Neural cell (in vitro differentiated cells): ENCODE data around the gene CD58. TPM values are rescaled to one million over a fixed set of nuclear protein-coding genes. Genes with fewer than 3 reads are reported as not detected.

Experiments used
- H2AFZ ChIP-seq: fragments of 200-600, 300-800 bp; sonication (generic), shearing (Covaris generic); 2 replicates; pipeline ENCODE4 v1.6.0; 2014; ENCODE audit warnings: low read depth, mild to moderate bottlenecking, antibody characterized with exemption, low read length, moderate library complexity
- H3F3A ChIP-seq: fragments of 200-600 bp; shearing (Covaris generic); 2 replicates; pipeline ENCODE4 v1.6.1; 2016; ENCODE audit warnings: mild to moderate bottlenecking, moderate library complexity, mixed read lengths, antibody characterized with exemption, low read length; ENCODE audit not compliant: insufficient read depth, poor library complexity, severe bottlenecking
- H3K27ac ChIP-seq: fragments of 200-600, 300-800 bp; sonication (generic), shearing (Covaris generic); 2 replicates; pipeline ENCODE4 v1.5.1; 2014; ENCODE audit warnings: mild to moderate bottlenecking, low read length, moderate library complexity
- H3K27me3 ChIP-seq: fragments of 300-800, 200-600 bp; sonication (generic), shearing (Covaris generic); 2 replicates; pipeline ENCODE4 v1.6.0; 2014; ENCODE audit warnings: mild to moderate bottlenecking, low read depth, low read length, moderate library complexity; ENCODE audit not compliant: insufficient read depth
- H3K36me3 ChIP-seq: fragments of 300-800, 200-600 bp; sonication (generic), shearing (Covaris generic); 2 replicates; pipeline ENCODE4 v1.5.1; 2014; ENCODE audit warnings: mild to moderate bottlenecking, antibody characterized with exemption, low read length, moderate library complexity; ENCODE audit not compliant: insufficient read depth
- H3K4me2 ChIP-seq: fragments of 300-800, 200-600 bp; sonication (generic), shearing (Covaris generic); 2 replicates; pipeline ENCODE4 v1.6.0; 2014; ENCODE audit warnings: mild to moderate bottlenecking, low read length
- H3K4me3 ChIP-seq: fragments of 300-800, 200-600 bp; sonication (generic), shearing (Covaris generic); 2 replicates; pipeline ENCODE4 v1.5.1; 2014; ENCODE audit warnings: mild to moderate bottlenecking, low read length, moderate library complexity
- H3K79me2 ChIP-seq: fragments of 200-600 bp; shearing (Covaris generic); replicated peaks from 2 replicates; pipeline ENCODE4 v1.6.0; 2014; ENCODE audit warnings: mild to moderate bottlenecking, low read length, moderate library complexity; ENCODE audit not compliant: insufficient read depth
- H3K9ac ChIP-seq: fragments of 300-800, 200-600 bp; sonication (generic), shearing (Covaris generic); 2 replicates; pipeline ENCODE4 v1.6.1; 2016; ENCODE audit warnings: mild to moderate bottlenecking, low read length, mixed read lengths
- H3K9me2 ChIP-seq: fragments of 200-600 bp; shearing (Covaris generic); 2 replicates; pipeline ENCODE4 v1.6.1; 2016; ENCODE audit warnings: mild to moderate bottlenecking, low read length, mixed read lengths; ENCODE audit not compliant: insufficient read depth
- H3K9me3 ChIP-seq: fragments of 200-600, 300-800 bp; sonication (generic), shearing (Covaris generic); 2 replicates; pipeline ENCODE4 v1.6.1; 2016; ENCODE audit warnings: mild to moderate bottlenecking, mixed run types, low read length, moderate library complexity, mixed read lengths
- H4K20me1 ChIP-seq: fragments of 200-600 bp; shearing (Covaris generic); 2 replicates; pipeline ENCODE4 v1.6.1; 2016; ENCODE audit warnings: mild to moderate bottlenecking, mixed run types; ENCODE audit not compliant: insufficient read depth
- EP300 ChIP-seq: fragments of 450-650 bp; conservative IDR thresholded peaks from 2 replicates; pipeline ENCODE4 v1.6.1; 2014; ENCODE audit warnings: antibody characterized with exemption, mild to moderate bottlenecking, moderate library complexity; ENCODE audit not compliant: poor library complexity, severe bottlenecking
- EZH2 ChIP-seq: fragments of 200-600, 300-800 bp; shearing (Covaris generic), sonication (generic); IDR thresholded peaks from 2 replicates; pipeline ENCODE4 v1.6.1; 2014; ENCODE audit warnings: antibody characterized with exemption, low read length, borderline replicate concordance, mild to moderate bottlenecking; ENCODE audit not compliant: insufficient read depth, poor library complexity, severe bottlenecking
- MXI1 ChIP-seq: fragments of 450-650 bp; conservative IDR thresholded peaks from 2 replicates; pipeline ENCODE4 v1.6.1; 2014; ENCODE audit warnings: antibody characterized with exemption, mild to moderate bottlenecking; ENCODE audit not compliant: poor library complexity, severe bottlenecking
- POLR2AphosphoS5 ChIP-seq: IDR thresholded peaks from 2 replicates; pipeline ENCODE4 v1.6.1; 2012
- RAD21 ChIP-seq: fragments of 450-650 bp; conservative IDR thresholded peaks from 2 replicates; pipeline ENCODE4 v1.6.1; 2014; ENCODE audit warnings: antibody characterized with exemption, mild to moderate bottlenecking, moderate library complexity
- SMC3 ChIP-seq: fragments of 450-650 bp; conservative IDR thresholded peaks from 2 replicates; pipeline ENCODE4 v1.6.1; 2014; ENCODE audit warnings: antibody characterized with exemption, mild to moderate bottlenecking, moderate library complexity; ENCODE audit not compliant: poor library complexity
- polyA plus RNA-seq: library from polyadenylated mRNA; depleted of rRNA; stranded (reverse); fragments of >200 nt; gene quantifications from 2 replicates; pipeline ENCODE4 v1.2.3, GENCODE V29; 2014
- TF ChIP-seq, protein P1 (sequence below): fragments of 450-650 bp; IDR thresholded peaks from 2 replicates; pipeline ENCODE4 v1.5.1; 2014; ENCODE audit warnings: antibody characterized with exemption, mild to moderate bottlenecking, moderate library complexity; ENCODE audit not compliant: poor library complexity, severe bottlenecking
- TF ChIP-seq, protein P2 (sequence below): IDR thresholded peaks from 2 replicates; pipeline ENCODE4 v1.6.1; 2012; ENCODE audit warnings: borderline replicate concordance

Gene CD58
- polyA plus RNA-seq, 1 donor from 2014 or later, result 1.8 TPM

DNA sequence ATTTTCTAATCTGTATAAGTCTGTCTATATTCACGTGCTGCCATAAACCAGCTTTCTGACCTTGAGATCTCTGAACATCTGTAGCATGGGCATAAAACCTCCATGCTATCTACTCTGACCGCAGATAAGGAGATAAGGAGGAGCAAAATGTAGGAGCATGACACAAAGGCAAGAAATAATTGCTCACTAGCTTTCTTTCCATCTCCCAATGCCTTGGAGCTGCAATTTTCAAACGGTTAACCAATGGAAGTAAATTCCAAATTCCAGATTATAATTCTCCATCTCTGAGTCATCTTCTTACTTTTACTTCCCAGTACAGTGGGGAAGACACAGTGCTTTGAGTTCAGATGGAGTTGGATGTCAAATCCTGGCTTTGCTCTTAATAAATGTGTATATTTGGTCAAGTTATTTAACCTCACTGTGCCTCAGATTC lies 41.6 kb downstream of the CD58 start:
- Histone ChIP-seq H3K36me3 (no peaks in the 10 kb centered on the region), H3K27ac (no peak overlapping the region), H4K20me1 (no peaks in the 10 kb centered on the region), H3K27me3 (no peaks in the 10 kb centered on the region), H3K9me3 (no peaks in the 10 kb centered on the region), H3K9me2 (no peaks in the 10 kb centered on the region), H3K4me3 (no peak overlapping the region), H2AFZ (no peak overlapping the region), H3K9ac (no peak overlapping the region), H3F3A (no peaks in the 10 kb centered on the region), H3K4me2 (no peak overlapping the region), H3K79me2 (no peaks in the 10 kb centered on the region)
- TF ChIP-seq MXI1, result no peak
- TF ChIP-seq, protein P1, sequence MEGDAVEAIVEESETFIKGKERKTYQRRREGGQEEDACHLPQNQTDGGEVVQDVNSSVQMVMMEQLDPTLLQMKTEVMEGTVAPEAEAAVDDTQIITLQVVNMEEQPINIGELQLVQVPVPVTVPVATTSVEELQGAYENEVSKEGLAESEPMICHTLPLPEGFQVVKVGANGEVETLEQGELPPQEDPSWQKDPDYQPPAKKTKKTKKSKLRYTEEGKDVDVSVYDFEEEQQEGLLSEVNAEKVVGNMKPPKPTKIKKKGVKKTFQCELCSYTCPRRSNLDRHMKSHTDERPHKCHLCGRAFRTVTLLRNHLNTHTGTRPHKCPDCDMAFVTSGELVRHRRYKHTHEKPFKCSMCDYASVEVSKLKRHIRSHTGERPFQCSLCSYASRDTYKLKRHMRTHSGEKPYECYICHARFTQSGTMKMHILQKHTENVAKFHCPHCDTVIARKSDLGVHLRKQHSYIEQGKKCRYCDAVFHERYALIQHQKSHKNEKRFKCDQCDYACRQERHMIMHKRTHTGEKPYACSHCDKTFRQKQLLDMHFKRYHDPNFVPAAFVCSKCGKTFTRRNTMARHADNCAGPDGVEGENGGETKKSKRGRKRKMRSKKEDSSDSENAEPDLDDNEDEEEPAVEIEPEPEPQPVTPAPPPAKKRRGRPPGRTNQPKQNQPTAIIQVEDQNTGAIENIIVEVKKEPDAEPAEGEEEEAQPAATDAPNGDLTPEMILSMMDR, result no peak
- no peak for TF ChIP-seq RAD21
- no peak for TF ChIP-seq EP300

DNA sequence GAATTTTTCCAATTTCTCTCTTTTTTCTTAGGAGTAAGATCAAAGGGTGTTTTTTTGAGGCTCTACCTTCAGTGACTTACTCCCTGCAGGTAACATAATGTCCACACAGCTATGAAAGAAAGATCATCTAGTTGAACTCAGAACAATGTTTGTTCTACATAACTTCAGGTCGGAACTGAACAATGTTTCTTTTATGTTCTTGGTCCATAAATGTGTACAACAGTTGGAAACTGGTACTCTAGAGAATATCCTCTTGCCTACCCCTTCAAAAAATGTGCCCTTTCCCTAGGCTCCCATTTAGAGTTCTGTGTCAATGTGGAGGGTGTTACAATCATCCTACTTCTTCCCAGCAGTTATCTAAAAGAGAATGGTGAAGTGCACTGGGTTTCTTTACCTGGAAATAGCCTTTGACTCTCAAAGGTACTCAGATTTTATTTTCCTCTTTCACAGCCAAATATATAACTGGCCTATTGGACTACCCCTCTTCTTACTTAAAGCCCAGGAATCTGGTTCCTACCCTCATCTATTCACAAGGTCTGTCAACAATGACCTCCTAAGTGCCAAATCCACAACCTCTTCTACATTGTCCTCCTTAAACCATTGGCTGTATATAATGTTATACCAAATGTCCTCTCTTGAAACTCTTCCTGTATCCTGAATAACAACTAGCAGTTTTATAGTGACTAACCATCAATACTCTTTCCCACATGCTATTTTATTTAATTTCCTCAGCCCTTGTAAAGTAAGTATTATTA lies 42.3 kb downstream of the CD58 start:
- H3K4me3 ChIP-seq, result no peak overlapping the region
- H4K20me1 ChIP-seq, result no peaks in the 10 kb centered on the region
- no peaks in the 10 kb centered on the region for H3K36me3 ChIP-seq
- no peaks in the 10 kb centered on the region for H3K9me3 ChIP-seq
- H3K4me2 ChIP-seq, result no peak overlapping the region
- no peaks in the 10 kb centered on the region for H3F3A ChIP-seq
- H3K79me2 ChIP-seq, result no peaks in the 10 kb centered on the region
- H2AFZ ChIP-seq, result no peak overlapping the region
- no peaks in the 10 kb centered on the region for H3K9me2 ChIP-seq
- TF ChIP-seq, protein P2, sequence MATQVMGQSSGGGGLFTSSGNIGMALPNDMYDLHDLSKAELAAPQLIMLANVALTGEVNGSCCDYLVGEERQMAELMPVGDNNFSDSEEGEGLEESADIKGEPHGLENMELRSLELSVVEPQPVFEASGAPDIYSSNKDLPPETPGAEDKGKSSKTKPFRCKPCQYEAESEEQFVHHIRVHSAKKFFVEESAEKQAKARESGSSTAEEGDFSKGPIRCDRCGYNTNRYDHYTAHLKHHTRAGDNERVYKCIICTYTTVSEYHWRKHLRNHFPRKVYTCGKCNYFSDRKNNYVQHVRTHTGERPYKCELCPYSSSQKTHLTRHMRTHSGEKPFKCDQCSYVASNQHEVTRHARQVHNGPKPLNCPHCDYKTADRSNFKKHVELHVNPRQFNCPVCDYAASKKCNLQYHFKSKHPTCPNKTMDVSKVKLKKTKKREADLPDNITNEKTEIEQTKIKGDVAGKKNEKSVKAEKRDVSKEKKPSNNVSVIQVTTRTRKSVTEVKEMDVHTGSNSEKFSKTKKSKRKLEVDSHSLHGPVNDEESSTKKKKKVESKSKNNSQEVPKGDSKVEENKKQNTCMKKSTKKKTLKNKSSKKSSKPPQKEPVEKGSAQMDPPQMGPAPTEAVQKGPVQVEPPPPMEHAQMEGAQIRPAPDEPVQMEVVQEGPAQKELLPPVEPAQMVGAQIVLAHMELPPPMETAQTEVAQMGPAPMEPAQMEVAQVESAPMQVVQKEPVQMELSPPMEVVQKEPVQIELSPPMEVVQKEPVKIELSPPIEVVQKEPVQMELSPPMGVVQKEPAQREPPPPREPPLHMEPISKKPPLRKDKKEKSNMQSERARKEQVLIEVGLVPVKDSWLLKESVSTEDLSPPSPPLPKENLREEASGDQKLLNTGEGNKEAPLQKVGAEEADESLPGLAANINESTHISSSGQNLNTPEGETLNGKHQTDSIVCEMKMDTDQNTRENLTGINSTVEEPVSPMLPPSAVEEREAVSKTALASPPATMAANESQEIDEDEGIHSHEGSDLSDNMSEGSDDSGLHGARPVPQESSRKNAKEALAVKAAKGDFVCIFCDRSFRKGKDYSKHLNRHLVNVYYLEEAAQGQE, result no peak
- TF ChIP-seq EP300 (no peak), EZH2 (no peak), SMC3 (no peak), MXI1 (no peak), RAD21 (no peak), POLR2AphosphoS5 (no peak)
- TF ChIP-seq, protein P1, result no peak
- no peak overlapping the region for H3K9ac ChIP-seq
- no peak overlapping the region for H3K27ac ChIP-seq
- no peaks in the 10 kb centered on the region for H3K27me3 ChIP-seq
